Fibroblast of lung (primary cell): ENCODE results near the gene SMC1B. TPM values are rescaled to one million over a fixed set of nuclear protein-coding genes. Genes with fewer than 3 reads are reported as not detected.
"Not testable (repeated sequence)": the region's sequence is repeated elsewhere in the genome, so short reads cannot be mapped to it uniquely, and the experiment has no call there.

Experiments
- DNase-seq, 2 donors: peaks; one replicate each; pipeline versions ENCODE4 v3.0.0 to v3.0.0-alpha.2; 2010; ENCODE audit warnings: low read depth in 2 of 2
- H2AFZ ChIP-seq: 2 replicates; pipeline ENCODE4 v1.5.1; 2012; ENCODE audit warnings: low read length, control low read depth, inconsistent platforms
- H3K27ac ChIP-seq: 2 replicates; pipeline ENCODE4 v1.5.1; 2011; ENCODE audit warnings: low read length, control low read depth; ENCODE audit not compliant: insufficient read depth
- H3K27me3 ChIP-seq: 2 replicates; pipeline ENCODE4 v1.5.1; 2011; ENCODE audit warnings: mild to moderate bottlenecking, low read length; ENCODE audit not compliant: control insufficient read depth, insufficient read depth
- H3K36me3 ChIP-seq: 2 replicates; pipeline ENCODE4 v1.5.1; 2011; ENCODE audit warnings: low read length; ENCODE audit not compliant: control insufficient read depth, insufficient read depth
- H3K4me1 ChIP-seq: 2 replicates; pipeline ENCODE4 v1.5.1; 2011; ENCODE audit warnings: low read length; ENCODE audit not compliant: control insufficient read depth, insufficient read depth; ENCODE audit errors: extremely low read depth
- H3K4me2 ChIP-seq: 2 replicates; pipeline ENCODE4 v1.5.1; 2011; ENCODE audit warnings: low read length, control low read depth; ENCODE audit not compliant: insufficient read depth; ENCODE audit errors: extremely low read depth
- H3K4me3 ChIP-seq, 4 experiments: fragments of 200-600 bp in 1 of 4; sonication (generic) in 1 of 4; replicated peaks in 1 of 4; 2 replicates each; pipeline ENCODE4 v1.5.1; 2011 to 2016; ENCODE audit warnings: low read length in 4 of 4, low read depth in 3 of 4, mild to moderate bottlenecking in 3 of 4, control low read depth in 2 of 4, inconsistent platforms in 1 of 4, mixed read lengths in 1 of 4; ENCODE audit not compliant: insufficient read depth in 1 of 4; ENCODE audit errors: control extremely low read depth in 1 of 4
- H3K79me2 ChIP-seq: 2 replicates; pipeline ENCODE4 v1.5.1; 2012; ENCODE audit warnings: mild to moderate bottlenecking, low read length, inconsistent platforms; ENCODE audit not compliant: control insufficient read depth, insufficient read depth
- H3K9ac ChIP-seq: 2 replicates; pipeline ENCODE4 v1.5.1; 2011; ENCODE audit warnings: mild to moderate bottlenecking, low read length, control low read depth; ENCODE audit not compliant: insufficient read depth
- H3K9me3 ChIP-seq: 2 replicates; pipeline ENCODE4 v1.5.1; 2012; ENCODE audit warnings: low read depth, low read length; ENCODE audit not compliant: control insufficient read depth, insufficient read depth
- H4K20me1 ChIP-seq: 2 replicates; pipeline ENCODE4 v1.5.1; 2011; ENCODE audit warnings: low read length; ENCODE audit not compliant: control insufficient read depth, insufficient read depth; ENCODE audit errors: extremely low read depth
- CTCF ChIP-seq, 2 donors: IDR thresholded peaks in 1 of 2; conservative IDR thresholded peaks in 1 of 2; 1 replicate in 1 of 2; 2 replicates in 1 of 2; pipeline ENCODE4 v1.5.1; 2011 to 2012; ENCODE audit warnings: low read length in 2 of 2, control low read depth in 1 of 2, inconsistent platforms in 1 of 2, low read depth in 1 of 2, mild to moderate bottlenecking in 1 of 2
- EZH2 ChIP-seq: IDR thresholded peaks from 2 replicates; pipeline ENCODE4 v1.5.1; 2012; ENCODE audit warnings: low read length, control low read depth, mild to moderate bottlenecking; ENCODE audit errors: missing control alignments
- polyA plus RNA-seq, 2 donors: library from polyadenylated mRNA; depleted of rRNA in 1 of 2; stranded (reverse) in 1 of 2; unstranded in 1 of 2; fragments of >200 nt; gene quantifications; 2 replicates each; pipeline ENCODE4 v1.2.1, GENCODE V29; 2011 to 2012; ENCODE audit warnings: missing spikeins in 1 of 2
- total RNA-seq: library from RNA; depleted of rRNA; stranded (reverse); fragments of >200 nt; gene quantifications from 2 replicates; pipeline ENCODE4 v1.2.1, GENCODE V29; 2014

Gene SMC1B
- total and polyA plus RNA-seq, 2 donors (not counting 1 experiment from before 2014, with no cell fraction given), result not detected

DNA sequence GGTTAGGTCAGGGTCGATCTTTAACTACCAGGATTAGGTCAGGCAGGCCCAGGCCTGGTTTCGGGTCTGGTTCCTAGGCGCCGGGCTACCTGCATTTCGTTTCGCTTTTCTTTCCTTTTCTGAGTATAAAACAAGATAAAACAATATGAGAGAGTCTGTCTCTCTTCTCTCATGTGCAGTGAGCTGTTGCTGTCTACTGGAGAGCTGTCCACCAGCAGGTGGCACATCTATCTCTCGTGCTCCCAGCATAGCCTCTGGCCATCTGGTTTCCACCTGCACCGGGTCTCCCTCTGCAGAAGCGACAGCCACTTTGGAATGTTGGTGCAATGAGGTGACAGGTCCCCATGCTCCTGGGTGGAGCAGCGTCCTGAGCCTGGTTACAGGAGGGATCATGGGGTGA is 27.7 kb upstream of the SMC1B start:
- H3K27ac ChIP-seq, result no peak overlapping the region
- H4K20me1 ChIP-seq, result no peaks in the 10 kb centered on the region
- TF ChIP-seq CTCF (conservative IDR thresholded peaks at IDR 0.05 in 1 of 2, IDR thresholded peaks at IDR 0.05 in 1 of 2; ENCODE audit: low read depth in 1 of 2, low read length in 2 of 2) (peak; percentile 79), EZH2 (no peak)
- no peak overlapping the region for H2AFZ ChIP-seq
- H3K4me1 ChIP-seq, result no peaks in the 10 kb centered on the region
- H3K36me3 ChIP-seq, result no peaks in the 10 kb centered on the region
- no peak overlapping the region for H3K4me3 ChIP-seq
- H3K9me3 ChIP-seq, result no peaks in the 10 kb centered on the region
- peaks cover 3% of the 10 kb centered on the region for H3K27me3 ChIP-seq
- no peak overlapping the region for H3K4me2 ChIP-seq
- peak; percentile 51 to 78 for DNase-seq
- H3K9ac ChIP-seq, result no peak overlapping the region
- H3K79me2 ChIP-seq, result no peaks in the 10 kb centered on the region

DNA sequence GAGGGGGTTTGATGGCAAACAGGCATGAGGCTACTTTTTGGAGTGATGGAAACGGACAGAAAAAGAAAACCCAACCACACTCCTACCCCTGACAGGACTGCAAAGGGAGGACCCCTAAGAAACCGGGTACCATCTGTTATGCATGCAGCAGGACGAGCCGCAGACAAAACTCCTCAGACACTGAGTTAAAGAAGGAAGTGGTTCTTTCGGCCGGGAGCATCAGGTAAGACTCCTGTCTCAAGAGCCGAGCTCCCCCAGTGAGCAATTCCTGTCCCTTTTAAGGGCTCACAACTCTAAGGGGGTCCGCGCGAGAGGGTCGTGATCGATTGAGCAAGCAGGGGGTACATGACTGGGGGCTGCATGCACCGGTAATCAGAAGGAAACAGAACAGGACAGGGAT is 27.3 kb upstream of the SMC1B start:
- not testable (repeated sequence) for H3K4me3 ChIP-seq, H3K27ac ChIP-seq, H3K36me3 ChIP-seq, H3K27me3 ChIP-seq, H3K9me3 ChIP-seq, H3K4me2 ChIP-seq, H3K79me2 ChIP-seq, H3K4me1 ChIP-seq, H2AFZ ChIP-seq, DNase-seq, H3K9ac ChIP-seq, H4K20me1 ChIP-seq

DNA sequence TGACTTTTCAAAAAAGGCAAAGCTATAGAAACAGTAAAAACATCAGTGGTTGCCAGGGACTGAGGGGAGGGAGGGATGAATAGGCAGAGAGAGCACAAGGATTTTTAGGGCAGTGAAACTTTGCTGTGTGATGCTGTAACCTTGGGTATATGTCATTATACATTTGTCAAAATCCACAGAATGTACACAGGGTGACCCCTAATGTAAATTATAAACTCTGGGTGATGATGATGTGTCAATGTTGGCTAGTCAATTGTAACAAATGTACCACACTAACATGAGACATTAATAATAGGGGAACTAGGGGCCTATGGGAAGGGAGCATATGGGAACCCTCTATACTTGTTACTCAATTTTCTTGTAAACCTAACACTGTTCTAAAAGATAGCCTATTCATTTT is 24.9 kb upstream of the SMC1B start:
- no peak overlapping the region for H2AFZ ChIP-seq
- no peaks in the 10 kb centered on the region for H3K27me3 ChIP-seq
- no peaks in the 10 kb centered on the region for H3K9me3 ChIP-seq
- H3K9ac ChIP-seq, result no peak overlapping the region
- peak in 1 of 2 donors; percentile 94 for DNase-seq
- no peak overlapping the region for H3K4me3 ChIP-seq
- H3K4me1 ChIP-seq, result peaks cover 3% of the 10 kb centered on the region
- H3K27ac ChIP-seq, result no peak overlapping the region
- H3K79me2 ChIP-seq, result no peaks in the 10 kb centered on the region
- H3K4me2 ChIP-seq, result no peak overlapping the region
- TF ChIP-seq CTCF (conservative IDR thresholded peaks at IDR 0.05 in 1 of 2, IDR thresholded peaks at IDR 0.05 in 1 of 2; ENCODE audit: low read depth in 1 of 2, low read length in 2 of 2) (no peak), EZH2 (no peak)
- no peaks in the 10 kb centered on the region for H4K20me1 ChIP-seq
- H3K36me3 ChIP-seq, result no peaks in the 10 kb centered on the region

DNA sequence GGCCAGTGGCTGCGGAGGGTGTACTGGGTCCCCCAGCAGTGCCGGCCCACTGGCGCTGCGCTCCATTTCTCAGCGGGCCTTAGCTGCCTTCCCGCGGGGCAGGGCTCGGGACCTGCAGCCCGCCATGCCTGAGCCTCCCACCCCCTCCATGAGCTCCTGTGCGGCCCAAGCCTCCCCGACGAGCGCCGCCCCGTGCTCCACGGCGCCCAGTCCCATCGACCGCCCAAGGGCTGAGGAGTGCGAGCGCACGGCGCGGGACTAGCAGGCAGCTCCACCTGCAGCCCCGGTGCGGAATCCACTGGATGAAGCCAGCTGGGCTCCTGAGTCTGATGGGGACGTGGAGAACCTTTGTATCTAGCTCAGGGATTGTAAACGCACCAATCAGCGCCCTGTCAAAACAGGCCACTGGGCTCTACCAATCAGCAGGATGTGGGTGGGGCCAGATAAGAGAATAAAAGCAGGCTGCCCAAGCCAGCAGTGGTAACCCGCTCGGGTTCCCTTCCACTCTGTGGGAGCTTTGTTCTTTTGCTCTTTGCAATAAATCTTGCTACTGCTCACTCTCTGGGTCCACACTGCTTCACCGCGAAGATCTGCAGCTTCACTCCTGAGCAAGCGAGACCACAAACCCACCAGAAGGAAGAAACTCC is 23.6 kb upstream of the SMC1B start:
- H3K4me3 ChIP-seq, H4K20me1 ChIP-seq, H3K4me2 ChIP-seq, H3K79me2 ChIP-seq, H3K9ac ChIP-seq, H3K36me3 ChIP-seq, H2AFZ ChIP-seq, H3K9me3 ChIP-seq, H3K27me3 ChIP-seq, H3K27ac ChIP-seq, H3K4me1 ChIP-seq, DNase-seq: not testable (repeated sequence)
